K562 (cell line): ENCODE data around the gene PADI1. TPM values are rescaled to one million over a fixed set of nuclear protein-coding genes. Genes with fewer than 3 reads are reported as not detected.
A peak's percentile ranks its signal among the peaks of the same experiment; 100 is the strongest.

Source experiments
- ATAC-seq: fragments of 200-7000 bp; cut with Tn5 transposase; 3 replicates; pipeline ENCODE4 v1.9.1; 2020; ENCODE audit warnings: moderate library complexity
- BruUV-seq: library from RNA; stranded (reverse); fragments of 400-500 nt; replicated peaks from 2 replicates; lab custom pipeline; 2021; lab: Mats Ljungman, UMichigan
- CTCF ChIA-PET: fragments of 300-600 bp; formaldehyde crosslinking; extraction: SDS; loops from one replicate; lab custom pipeline; 2021; ENCODE audit warnings: low intra/inter-chr PET ratio; lab: Yijun Ruan, JAX
- POLR2A ChIA-PET: fragments of 300-600, 350-650 bp; sonication (Branson Sonifier 250); formaldehyde crosslinking; extraction: SDS; loops from one replicate; lab custom pipeline; 2021; ENCODE audit warnings: antibody characterized with exemption, inconsistent platforms; lab: Yijun Ruan, JAX
- DNase-seq, 4 experiments: peaks; one replicate each; pipeline versions ENCODE4 v3.0.0 to v3.0.0-alpha.2; 2011 to 2018; ENCODE audit warnings: low spot score in 3 of 4, mixed read lengths in 3 of 4; ENCODE audit errors: extremely low read depth in 1 of 4
- FAIRE-seq: peaks from 2 replicates; lab custom pipeline; 2011; peaks lifted over from hg19 to GRCh38; lab: Jason Lieb, UNC
- H2AFZ ChIP-seq: 2 replicates; pipeline ENCODE4 v1.6.0; 2011; ENCODE audit warnings: low read depth, low read length, control low read depth, inconsistent platforms
- H3K27ac ChIP-seq: fragments of 200-600 bp; 3 replicates; pipeline ENCODE4 v1.8.0; 2011; ENCODE audit warnings: low read depth, mild to moderate bottlenecking, control low read depth, inconsistent platforms, low read length, moderate library complexity, mixed read lengths; ENCODE audit errors: extremely low read depth
- H3K27me3 ChIP-seq, 2 experiments: fragments of 300-600 bp in 1 of 2; 2 replicates in 1 of 2; 3 replicates in 1 of 2; pipeline versions ENCODE4 v1.6.0 to v1.8.0; 2011; ENCODE audit warnings: inconsistent platforms in 2 of 2, low read length in 2 of 2, mild to moderate bottlenecking in 1 of 2, mixed read lengths in 1 of 2, moderate library complexity in 1 of 2; ENCODE audit not compliant: control insufficient read depth in 2 of 2, insufficient read depth in 2 of 2
- H3K36me3 ChIP-seq: fragments of 300-600 bp; 3 replicates; pipeline ENCODE4 v1.8.0; 2011; ENCODE audit warnings: mild to moderate bottlenecking, low read length, inconsistent platforms; ENCODE audit not compliant: control insufficient read depth, insufficient read depth
- H3K4me1 ChIP-seq, 2 experiments: fragments of 200-600 bp in 1 of 2; replicated peaks in 1 of 2; 2 replicates in 1 of 2; 3 replicates in 1 of 2; pipeline versions ENCODE4 v1.5.1 to v1.8.0; 2011; ENCODE audit warnings: inconsistent platforms in 2 of 2, low read length in 2 of 2, mild to moderate bottlenecking in 1 of 2, mixed read lengths in 1 of 2, moderate library complexity in 1 of 2; ENCODE audit not compliant: control insufficient read depth in 2 of 2, insufficient read depth in 2 of 2
- H3K4me2 ChIP-seq: 2 replicates; pipeline ENCODE4 v1.6.1; 2011; ENCODE audit warnings: low read length, control low read depth, inconsistent platforms, mixed read lengths; ENCODE audit not compliant: insufficient read depth
- H3K4me3 ChIP-seq: fragments of 200-600 bp; sonication (generic), shearing (Covaris generic); 2 replicates; pipeline ENCODE4 v1.5.1; 2016; ENCODE audit warnings: control low read depth, inconsistent platforms
- H3K79me2 ChIP-seq: fragments of 200-600 bp; 3 replicates; pipeline ENCODE4 v1.8.0; 2011; ENCODE audit warnings: low read length, inconsistent platforms; ENCODE audit not compliant: control insufficient read depth, insufficient read depth
- H3K9ac ChIP-seq, 2 experiments: 2 replicates each; pipeline versions ENCODE4 v1.6.0 to v1.6.1; 2011; ENCODE audit warnings: low read depth in 2 of 2, low read length in 2 of 2, control low read depth in 1 of 2, inconsistent platforms in 1 of 2, mild to moderate bottlenecking in 1 of 2, mixed read lengths in 1 of 2; ENCODE audit not compliant: insufficient read depth in 1 of 2
- H3K9me1 ChIP-seq: one replicate; pipeline ENCODE4 v1.6.0; 2011; ENCODE audit warnings: inconsistent platforms, mild to moderate bottlenecking, low read length, moderate library complexity; ENCODE audit not compliant: control insufficient read depth, insufficient read depth
- H3K9me3 ChIP-seq: replicated peaks from 2 replicates; pipeline ENCODE4 v1.5.1; 2011; ENCODE audit warnings: low read depth, low read length, inconsistent platforms; ENCODE audit not compliant: control insufficient read depth, insufficient read depth
- H4K20me1 ChIP-seq: replicated peaks from 2 replicates; pipeline ENCODE4 v1.6.1; 2011; ENCODE audit warnings: low read length, inconsistent platforms, mixed read lengths; ENCODE audit not compliant: control insufficient read depth, insufficient read depth
- KLF10 ChIP-seq: fragments of 250-450 bp; sonication (Bioruptor Pico); IDR thresholded peaks from 2 replicates; pipeline ENCODE4 v1.6.1; 2021; ENCODE audit warnings: matching md5 sums
- NFIC ChIP-seq: fragments of 450-650 bp; IDR thresholded peaks from 2 replicates; pipeline ENCODE4 v1.6.1; 2017; ENCODE audit warnings: mild to moderate bottlenecking, inconsistent platforms
- NRF1 ChIP-seq, 2 experiments: fragments of 450-650 bp; IDR thresholded peaks in 1 of 2; conservative IDR thresholded peaks in 1 of 2; 2 replicates each; pipeline ENCODE4 v1.6.1; 2014; ENCODE audit warnings: mild to moderate bottlenecking in 2 of 2
- PTRF ChIP-seq: fragments of 450-650 bp; IDR thresholded peaks from 2 replicates; pipeline ENCODE4 v1.6.1; 2016; ENCODE audit warnings: mild to moderate bottlenecking, missing genetic modification characterization, missing compliant biosample characterization
- whole genome bisulfite sequencing: fragments of 100-300 bp; shearing (Covaris generic); methylation state at CpG from one replicate; pipeline ENCODE4 v1.1.6; 2016; ENCODE audit warnings: low coverage, mixed read lengths; ENCODE audit not compliant: insufficient coverage; ENCODE audit errors: missing lambda C conversion rate; 5-methylcytosine and 5-hydroxymethylcytosine counted together
- in situ Hi-C: fragments of 300-500 bp; cut with MboI; formaldehyde crosslinking; loops from 4 replicates; pipeline ENCODE4 v1.15.0; 2018; ENCODE audit warnings: inconsistent platforms, mixed read lengths
- intact Hi-C: fragments of 100-400 bp; cut with micrococcal nuclease; formaldehyde crosslinking; loops from 2 replicates; pipeline ENCODE4 v1.14.2; 2022
- microRNA-seq: library from miRNA; unstranded; fragments of <30 nt; microRNA quantifications from one replicate; pipeline ENCODE4, GENCODE V29; 2018; ENCODE audit warnings: borderline microRNAs expressed
- polyA plus RNA-seq, 8 experiments: library from polyadenylated mRNA; depleted of rRNA in 4 of 8; stranded (reverse) in 5 of 8; unstranded in 3 of 8; fragments of >200 nt; fragmentation: Nextera tagmentation in 2 of 8; fragmentation: Illumina TruSeq in 1 of 8; extraction: Ambion mirVana in 2 of 8; extraction: Trizol in 1 of 8; gene quantifications; 2 replicates each; pipeline versions ENCODE4 v1.2.1 to v1.2.3, GENCODE V29; 2011 to 2014; ENCODE audit warnings: inconsistent platforms in 1 of 8, missing spikeins in 1 of 8
- small RNA-seq: library from RNA; depleted of rRNA; stranded (forward); fragments of <200 nt; gene quantifications from one replicate; pipeline ENCODE3, GENCODE V24; 2014
- total RNA-seq, 7 experiments: library from RNA; depleted of rRNA in 6 of 7; stranded (reverse); fragments of >200 nt in 6 of 7; fragmentation: Illumina TruSeq in 2 of 7; extraction: Trizol in 2 of 7; gene quantifications; 2 replicates each; pipeline versions ENCODE4 v1.2.1 to v1.2.3, GENCODE V29; 2011 to 2021; ENCODE audit warnings: low replicate concordance in 1 of 7

The PADI1 gene
- total and polyA plus RNA-seq, 9 of the 15 experiments (the other 6 are each of a cell fraction or from before 2014, with no cell fraction given): not detected

DNA sequence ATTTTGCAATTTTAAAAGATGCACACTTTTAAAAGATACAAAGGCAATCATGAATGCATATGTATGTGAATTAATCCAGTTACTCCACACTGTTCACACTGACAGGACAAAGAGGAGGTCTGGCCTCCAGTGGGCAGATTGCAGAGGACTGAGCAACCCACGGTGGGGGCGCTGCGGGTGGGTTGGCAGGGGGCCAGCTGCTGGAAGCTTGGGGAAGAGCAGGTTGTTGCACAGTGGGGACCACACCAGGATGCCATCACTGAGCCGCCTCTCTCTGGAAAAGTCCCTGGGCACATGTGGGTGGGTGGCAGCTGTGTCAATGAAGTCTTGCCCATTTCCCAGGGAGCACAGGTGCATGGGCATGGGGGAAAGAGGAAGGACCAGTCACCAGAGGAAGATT, 90.4 kb downstream of the PADI1 start:
- intact Hi-C loops: no loop called here
- Histone ChIP-seq H3K79me2 (no peaks in the 10 kb centered on the region), H3K4me2 (no peak overlapping the region), H3K27me3 (peaks cover 5 to 24% of the 10 kb centered on the region in 2 experiments; a peak in 3 of 5 replicates), H3K4me3 (no peak overlapping the region), H3K4me1 (no peaks in the 10 kb centered on the region), H3K27ac (no peak overlapping the region), H3K9me3 (no peaks in the 10 kb centered on the region), H3K9ac (no peak overlapping the region), H2AFZ (no peak overlapping the region), H3K36me3 (no peaks in the 10 kb centered on the region), H3K9me1 (no peaks in the 10 kb centered on the region), H4K20me1 (no peaks in the 10 kb centered on the region)
- 0% methylated on average over 4 of the region's 4 CpGs for WGBS
- FAIRE-seq (no peak), DNase-seq (no peak), ATAC-seq (no peak)
- no TSS peak for BruUV-seq
- in situ Hi-C loops: no loop called here
- TF ChIP-seq PTRF (tag): no peak
- peak; percentile 85 for TF ChIP-seq NFIC
- no peak for TF ChIP-seq KLF10
- no peak for TF ChIP-seq NRF1 (conservative IDR thresholded peaks at IDR 0.05 in 1 of 2, IDR thresholded peaks at IDR 0.05 in 1 of 2)
- POLR2A ChIA-PET: no interaction called here
- CTCF ChIA-PET: no interaction called here

Small RNA genes within 50 kb of the gene (microRNA-seq; reads per million reads assigned to microRNA genes)
- not detected for gene MIR3972

Small RNA genes within 50 kb of the gene (small RNA-seq; reads per million reads assigned to genes)
- not detected for gene MIR3972

Other genes starting within 250 kb of the PADI1 start
Only the 7 nearest of the 8 such genes appear.
- gene MFAP2, start 224.5 kb upstream of the PADI1 start, total RNA-seq (2014; rRNA removed): not detected in 2 replicates
- gene MFAP2, start 224.5 kb upstream of the PADI1 start, total RNA-seq (2014; rRNA removed; fragmentation: Illumina TruSeq; extraction: Trizol): not detected in 2 replicates
- not detected in 2 replicates for gene MFAP2, start 224.5 kb upstream of the PADI1 start, total RNA-seq (2015; rRNA removed; fragmentation: Illumina TruSeq; extraction: Trizol)
- gene MFAP2, start 224.5 kb upstream of the PADI1 start, total RNA-seq (2021): 0.31 TPM in 1 of 2 replicates, not detected in the other
- not detected in 2 replicates for gene MFAP2, start 224.5 kb upstream of the PADI1 start, polyA plus RNA-seq (2011; rRNA removed)
- gene MFAP2, start 224.5 kb upstream of the PADI1 start, polyA plus RNA-seq (2014; fragmentation: Illumina TruSeq; extraction: Trizol): 0.18 TPM in 1 of 2 replicates, not detected in the other
- gene MFAP2, start 224.5 kb upstream of the PADI1 start, polyA plus RNA-seq (2014; fragmentation: Nextera tagmentation; extraction: Ambion mirVana): not detected
- gene MFAP2, start 224.5 kb upstream of the PADI1 start, polyA plus RNA-seq (2014; rRNA removed): not detected in 2 replicates
- 23.9 and 40.2 TPM in 2 replicates for gene ATP13A2, start 193.2 kb upstream of the PADI1 start, total RNA-seq (2014; rRNA removed)
- 7.8 and 9.9 TPM in 2 replicates for gene ATP13A2, start 193.2 kb upstream of the PADI1 start, total RNA-seq (2014; rRNA removed; fragmentation: Illumina TruSeq; extraction: Trizol)
- gene ATP13A2, start 193.2 kb upstream of the PADI1 start, total RNA-seq (2015; rRNA removed; fragmentation: Illumina TruSeq; extraction: Trizol): 15.5 and 16.3 TPM in 2 replicates
- gene ATP13A2, start 193.2 kb upstream of the PADI1 start, total RNA-seq (2021): 48.3 and 56.3 TPM in 2 replicates
- gene ATP13A2, start 193.2 kb upstream of the PADI1 start, polyA plus RNA-seq (2011; rRNA removed): 10.5 and 27.2 TPM in 2 replicates
- gene ATP13A2, start 193.2 kb upstream of the PADI1 start, polyA plus RNA-seq (2014; fragmentation: Illumina TruSeq; extraction: Trizol): 22.0 and 35.5 TPM in 2 replicates
- gene ATP13A2, start 193.2 kb upstream of the PADI1 start, polyA plus RNA-seq (2014; fragmentation: Nextera tagmentation; extraction: Ambion mirVana): under 1 TPM; 0.36 to 0.45 TPM
- 26.3 and 28.5 TPM in 2 replicates for gene ATP13A2, start 193.2 kb upstream of the PADI1 start, polyA plus RNA-seq (2014; rRNA removed)
- gene SDHB, start 151.1 kb upstream of the PADI1 start, total RNA-seq (2014; rRNA removed): 351 and 360 TPM in 2 replicates
- 396 and 465 TPM in 2 replicates for gene SDHB, start 151.1 kb upstream of the PADI1 start, total RNA-seq (2014; rRNA removed; fragmentation: Illumina TruSeq; extraction: Trizol)
- 365 and 377 TPM in 2 replicates for gene SDHB, start 151.1 kb upstream of the PADI1 start, total RNA-seq (2015; rRNA removed; fragmentation: Illumina TruSeq; extraction: Trizol)
- gene SDHB, start 151.1 kb upstream of the PADI1 start, total RNA-seq (2021): 263 and 299 TPM in 2 replicates
- 453 and 554 TPM in 2 replicates for gene SDHB, start 151.1 kb upstream of the PADI1 start, polyA plus RNA-seq (2011; rRNA removed)
- gene SDHB, start 151.1 kb upstream of the PADI1 start, polyA plus RNA-seq (2014; fragmentation: Illumina TruSeq; extraction: Trizol): 373 and 453 TPM in 2 replicates
- gene SDHB, start 151.1 kb upstream of the PADI1 start, polyA plus RNA-seq (2014; fragmentation: Nextera tagmentation; extraction: Ambion mirVana): 100 to 1,000 TPM; 207 to 339 TPM
- gene SDHB, start 151.1 kb upstream of the PADI1 start, polyA plus RNA-seq (2014; rRNA removed): 390 and 400 TPM in 2 replicates
- not detected in 2 replicates for gene PADI2, start 85.7 kb upstream of the PADI1 start, total RNA-seq (2014; rRNA removed)
- not detected in 2 replicates for gene PADI2, start 85.7 kb upstream of the PADI1 start, total RNA-seq (2014; rRNA removed; fragmentation: Illumina TruSeq; extraction: Trizol)
- not detected in 2 replicates for gene PADI2, start 85.7 kb upstream of the PADI1 start, total RNA-seq (2015; rRNA removed; fragmentation: Illumina TruSeq; extraction: Trizol)
- gene PADI2, start 85.7 kb upstream of the PADI1 start, total RNA-seq (2021): 0.11 and 0.13 TPM in 2 replicates
- gene PADI2, start 85.7 kb upstream of the PADI1 start, polyA plus RNA-seq (2011; rRNA removed): 0.01 TPM in 2 replicates
- not detected in 2 replicates for gene PADI2, start 85.7 kb upstream of the PADI1 start, polyA plus RNA-seq (2014; fragmentation: Illumina TruSeq; extraction: Trizol)
- gene PADI2, start 85.7 kb upstream of the PADI1 start, polyA plus RNA-seq (2014; fragmentation: Nextera tagmentation; extraction: Ambion mirVana): under 1 TPM; 0.01 TPM
- not detected in 2 replicates for gene PADI2, start 85.7 kb upstream of the PADI1 start, polyA plus RNA-seq (2014; rRNA removed)
- not detected in 2 replicates for gene PADI3, start 44.0 kb downstream of the PADI1 start, total RNA-seq (2014; rRNA removed)
- gene PADI3, start 44.0 kb downstream of the PADI1 start, total RNA-seq (2014; rRNA removed; fragmentation: Illumina TruSeq; extraction: Trizol): not detected in 2 replicates
- gene PADI3, start 44.0 kb downstream of the PADI1 start, total RNA-seq (2015; rRNA removed; fragmentation: Illumina TruSeq; extraction: Trizol): not detected in 2 replicates
- not detected in 2 replicates for gene PADI3, start 44.0 kb downstream of the PADI1 start, total RNA-seq (2021)
- not detected in 2 replicates for gene PADI3, start 44.0 kb downstream of the PADI1 start, polyA plus RNA-seq (2011; rRNA removed)
- not detected in 2 replicates for gene PADI3, start 44.0 kb downstream of the PADI1 start, polyA plus RNA-seq (2014; fragmentation: Illumina TruSeq; extraction: Trizol)
- not detected for gene PADI3, start 44.0 kb downstream of the PADI1 start, polyA plus RNA-seq (2014; fragmentation: Nextera tagmentation; extraction: Ambion mirVana)
- gene PADI3, start 44.0 kb downstream of the PADI1 start, polyA plus RNA-seq (2014; rRNA removed): not detected in 2 replicates
- not detected in 2 replicates for gene PADI4, start 103.1 kb downstream of the PADI1 start, total RNA-seq (2014; rRNA removed)
- not detected in 2 replicates for gene PADI4, start 103.1 kb downstream of the PADI1 start, total RNA-seq (2014; rRNA removed; fragmentation: Illumina TruSeq; extraction: Trizol)
- not detected in 2 replicates for gene PADI4, start 103.1 kb downstream of the PADI1 start, total RNA-seq (2015; rRNA removed; fragmentation: Illumina TruSeq; extraction: Trizol)
- gene PADI4, start 103.1 kb downstream of the PADI1 start, total RNA-seq (2021): 0.33 TPM in 1 of 2 replicates, not detected in the other
- 0.09 TPM in 1 of 2 replicates, not detected in the other for gene PADI4, start 103.1 kb downstream of the PADI1 start, polyA plus RNA-seq (2011; rRNA removed)
- gene PADI4, start 103.1 kb downstream of the PADI1 start, polyA plus RNA-seq (2014; fragmentation: Illumina TruSeq; extraction: Trizol): not detected in 2 replicates
- under 1 TPM in 1 of 2 experiments, not detected in 1; 0.22 TPM for gene PADI4, start 103.1 kb downstream of the PADI1 start, polyA plus RNA-seq (2014; fragmentation: Nextera tagmentation; extraction: Ambion mirVana)
- not detected in 2 replicates for gene PADI4, start 103.1 kb downstream of the PADI1 start, polyA plus RNA-seq (2014; rRNA removed)
- not detected in 2 replicates for gene PADI6, start 167.1 kb downstream of the PADI1 start, total RNA-seq (2014; rRNA removed)
- gene PADI6, start 167.1 kb downstream of the PADI1 start, total RNA-seq (2014; rRNA removed; fragmentation: Illumina TruSeq; extraction: Trizol): not detected in 2 replicates
- not detected in 2 replicates for gene PADI6, start 167.1 kb downstream of the PADI1 start, total RNA-seq (2015; rRNA removed; fragmentation: Illumina TruSeq; extraction: Trizol)
- gene PADI6, start 167.1 kb downstream of the PADI1 start, total RNA-seq (2021): not detected in 2 replicates
- not detected in 2 replicates for gene PADI6, start 167.1 kb downstream of the PADI1 start, polyA plus RNA-seq (2011; rRNA removed)
- gene PADI6, start 167.1 kb downstream of the PADI1 start, polyA plus RNA-seq (2014; fragmentation: Illumina TruSeq; extraction: Trizol): not detected in 2 replicates
- gene PADI6, start 167.1 kb downstream of the PADI1 start, polyA plus RNA-seq (2014; fragmentation: Nextera tagmentation; extraction: Ambion mirVana): not detected
- gene PADI6, start 167.1 kb downstream of the PADI1 start, polyA plus RNA-seq (2014; rRNA removed): not detected in 2 replicates